ENCODE measurements around the gene IGFBP7. TPM values are rescaled to one million over a fixed set of nuclear protein-coding genes. Genes with fewer than 3 reads are reported as not detected.
A peak's percentile ranks its signal among the peaks of the same experiment; 100 is the strongest.

The IGFBP7 gene
- total RNA-seq, 1 donor = 16.6 TPM

- no peak overlapping the region for H3K4me3 ChIP-seq (ENCODE audit: low read length)
- H3K4me1 ChIP-seq (ENCODE audit: insufficient read depth, low read length) = peaks cover 27% of the 10 kb centered on the region
- H3K9me3 ChIP-seq (ENCODE audit: low read depth, low read length) = no peaks in the 10 kb centered on the region
- H3K27me3 ChIP-seq (ENCODE audit: insufficient read depth, low read length) = peaks cover 2% of the 10 kb centered on the region
Observed at GRCh38 chr4:57114973-57115372, 4.8 kb upstream of the IGFBP7 start.

GRCh38 chr4:57113870-57114269 is 3.7 kb upstream of the IGFBP7 start:
- H3K4me3 ChIP-seq (ENCODE audit: low read length) = no peak overlapping the region
- H3K4me1 ChIP-seq (ENCODE audit: insufficient read depth, low read length) = peaks cover 37% of the 10 kb centered on the region
- H3K9me3 ChIP-seq (ENCODE audit: low read depth, low read length) = no peaks in the 10 kb centered on the region
- H3K27me3 ChIP-seq (ENCODE audit: insufficient read depth, low read length) = peaks cover 10% of the 10 kb centered on the region

- Histone ChIP-seq H3K4me1 (ENCODE audit: insufficient read depth, low read length) (peaks cover 47% of the 10 kb centered on the region), H3K4me3 (ENCODE audit: low read length) (peak overlapping the region; percentile 49), H3K27me3 (ENCODE audit: insufficient read depth, low read length) (peaks cover 21% of the 10 kb centered on the region), H3K9me3 (ENCODE audit: low read depth, low read length) (no peaks in the 10 kb centered on the region)
Observed at GRCh38 chr4:57110640-57111511, 691 bp upstream of the IGFBP7 start.

GRCh38 chr4:57109411-57109846 is 756 bp downstream of the IGFBP7 start:
- Histone ChIP-seq H3K9me3 (ENCODE audit: low read depth, low read length) (no peaks in the 10 kb centered on the region), H3K4me1 (ENCODE audit: insufficient read depth, low read length) (peaks cover 47% of the 10 kb centered on the region), H3K4me3 (ENCODE audit: low read length) (peak overlapping the region; percentile 49), H3K27me3 (ENCODE audit: insufficient read depth, low read length) (peaks cover 21% of the 10 kb centered on the region)

DNA sequence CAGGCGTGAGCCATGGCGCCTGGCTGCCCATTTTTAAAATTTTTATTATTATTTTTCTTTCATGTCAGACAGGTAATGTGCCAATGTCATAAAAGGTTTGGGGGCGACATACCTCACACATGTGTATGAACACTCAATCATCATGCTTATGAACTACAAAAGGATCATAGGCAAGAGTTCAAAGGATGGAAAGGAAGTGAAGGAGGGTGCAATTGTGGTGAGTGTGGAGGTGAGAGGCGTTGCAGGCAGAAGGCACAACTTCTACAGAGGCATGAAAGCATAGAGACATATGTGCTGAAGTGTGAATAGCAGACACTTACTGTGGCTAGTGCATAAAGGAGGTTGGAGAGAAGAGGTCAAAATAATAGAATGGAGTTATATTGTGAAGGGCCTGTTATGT is 4.0 kb downstream of the IGFBP7 start:
- Histone ChIP-seq H3K27me3 (ENCODE audit: insufficient read depth, low read length) (peaks cover 19% of the 10 kb centered on the region), H3K4me3 (ENCODE audit: low read length) (no peak overlapping the region), H3K9me3 (ENCODE audit: low read depth, low read length) (no peaks in the 10 kb centered on the region), H3K4me1 (ENCODE audit: insufficient read depth, low read length) (peaks cover 26% of the 10 kb centered on the region)

- peaks cover 20% of the 10 kb centered on the region for H3K4me1 ChIP-seq (ENCODE audit: insufficient read depth, low read length)
Observed at GRCh38 chr4:57104706-57105560, 5.3 kb downstream of the IGFBP7 start.

DNA sequence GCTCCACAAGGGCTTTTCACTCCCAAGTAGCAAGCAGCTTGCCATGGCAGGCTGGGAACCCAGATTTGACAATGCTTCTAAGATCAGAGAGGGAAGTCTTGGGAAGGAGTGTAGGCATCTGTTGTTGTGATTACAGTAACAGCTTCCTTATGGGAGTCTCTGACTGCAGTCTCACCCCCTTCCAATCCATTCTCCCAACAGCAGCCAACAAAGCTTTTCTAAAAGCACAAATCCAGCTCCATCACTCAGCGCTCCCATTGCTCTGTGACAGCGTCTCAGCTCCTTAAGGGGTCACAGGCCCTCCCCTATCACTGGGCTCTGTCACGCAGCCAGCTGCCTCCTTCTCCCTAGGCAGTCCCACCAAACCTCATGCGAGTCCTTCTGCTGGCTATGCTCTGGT is 7.1 kb downstream of the IGFBP7 start:
- H3K27me3 ChIP-seq (ENCODE audit: insufficient read depth, low read length) = peaks cover 6% of the 10 kb centered on the region
- H3K4me1 ChIP-seq (ENCODE audit: insufficient read depth, low read length) = peaks cover 6% of the 10 kb centered on the region
- no peaks in the 10 kb centered on the region for H3K9me3 ChIP-seq (ENCODE audit: low read depth, low read length)
- no peak overlapping the region for H3K4me3 ChIP-seq (ENCODE audit: low read length)

More at GRCh38 chr4:57104706-57105560, 5.3 kb downstream of the IGFBP7 start:
- Histone ChIP-seq H3K27me3 (ENCODE audit: insufficient read depth, low read length) (peaks cover 19% of the 10 kb centered on the region), H3K4me3 (ENCODE audit: low read length) (no peak overlapping the region), H3K9me3 (ENCODE audit: low read depth, low read length) (no peaks in the 10 kb centered on the region)

- no peaks in the 10 kb centered on the region for H3K9me3 ChIP-seq (ENCODE audit: low read depth, low read length)
- H3K27me3 ChIP-seq (ENCODE audit: insufficient read depth, low read length) = peaks cover 3% of the 10 kb centered on the region
- peaks cover 4% of the 10 kb centered on the region for H3K4me1 ChIP-seq (ENCODE audit: insufficient read depth, low read length)
- H3K4me3 ChIP-seq (ENCODE audit: low read length) = no peak overlapping the region
Observed at GRCh38 chr4:57102050-57102624, 8.0 kb downstream of the IGFBP7 start.

DNA sequence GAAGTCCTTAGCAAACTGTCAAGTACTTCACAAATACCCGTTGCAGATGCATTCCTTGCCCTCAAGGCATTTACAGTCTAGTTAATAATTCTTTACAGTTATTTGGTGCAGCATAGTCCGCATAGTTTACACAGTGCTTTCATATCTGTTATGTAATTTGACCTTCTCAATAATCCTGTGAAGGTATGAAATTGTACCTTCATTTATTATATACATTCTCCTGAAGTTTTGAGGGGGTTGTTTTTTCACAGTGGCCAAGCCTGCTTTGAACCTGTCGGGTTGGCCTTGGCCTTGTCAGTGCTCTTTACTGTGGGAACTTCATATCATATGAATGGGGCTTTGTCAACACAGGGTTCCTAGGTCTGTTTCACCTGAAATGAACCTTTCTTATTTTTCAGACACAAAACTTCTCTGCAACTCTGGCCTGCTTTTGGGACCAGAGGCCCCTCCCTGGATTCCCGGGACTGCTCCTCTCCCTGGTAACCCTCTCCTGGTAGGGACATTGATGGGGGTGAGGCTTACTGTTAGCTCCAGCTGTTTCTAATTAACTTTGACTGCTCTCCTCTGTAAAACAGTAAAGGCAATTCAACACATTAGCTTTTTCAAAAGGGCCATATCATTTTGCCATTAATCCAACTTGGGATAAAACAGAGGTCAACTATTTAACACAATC is 9.1 kb downstream of the IGFBP7 start:
- Histone ChIP-seq H3K9me3 (ENCODE audit: low read depth, low read length) (no peaks in the 10 kb centered on the region), H3K27me3 (ENCODE audit: insufficient read depth, low read length) (no peaks in the 10 kb centered on the region), H3K4me3 (ENCODE audit: low read length) (no peak overlapping the region), H3K4me1 (ENCODE audit: insufficient read depth, low read length) (no peaks in the 10 kb centered on the region)

GRCh38 chr4:57099363-57099762 is 10.8 kb downstream of the IGFBP7 start:
- no peaks in the 10 kb centered on the region for H3K27me3 ChIP-seq (ENCODE audit: insufficient read depth, low read length)
- no peak overlapping the region for H3K4me3 ChIP-seq (ENCODE audit: low read length)
- H3K9me3 ChIP-seq (ENCODE audit: low read depth, low read length) = no peaks in the 10 kb centered on the region
- H3K4me1 ChIP-seq (ENCODE audit: insufficient read depth, low read length) = no peaks in the 10 kb centered on the region

GRCh38 chr4:57098941-57099340 is 11.2 kb downstream of the IGFBP7 start:
- no peaks in the 10 kb centered on the region for H3K27me3 ChIP-seq (ENCODE audit: insufficient read depth, low read length)
- no peaks in the 10 kb centered on the region for H3K4me1 ChIP-seq (ENCODE audit: insufficient read depth, low read length)
- H3K4me3 ChIP-seq (ENCODE audit: low read length) = no peak overlapping the region
- no peaks in the 10 kb centered on the region for H3K9me3 ChIP-seq (ENCODE audit: low read depth, low read length)

DNA sequence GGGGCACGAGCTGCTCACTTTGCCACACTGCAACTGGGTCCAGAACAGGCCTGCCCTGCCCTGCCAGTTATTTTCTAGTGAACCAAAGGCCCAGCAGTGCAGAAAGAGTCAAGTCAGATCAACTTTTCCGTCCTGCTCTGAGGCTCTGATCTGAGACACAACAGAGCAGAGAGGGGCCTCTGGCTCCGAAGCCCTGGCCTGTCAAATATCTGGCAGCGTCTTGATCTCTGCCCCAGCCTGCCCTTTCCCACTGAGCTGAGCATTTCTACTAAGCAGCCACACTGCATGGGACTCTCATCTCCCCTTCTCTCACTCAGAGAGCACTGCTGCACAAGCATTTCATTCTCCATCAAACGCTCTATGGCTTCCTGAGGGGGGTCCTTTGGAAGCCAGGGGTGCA is 11.8 kb downstream of the IGFBP7 start:
- H3K9me3 ChIP-seq (ENCODE audit: low read depth, low read length) = no peaks in the 10 kb centered on the region
- no peaks in the 10 kb centered on the region for H3K4me1 ChIP-seq (ENCODE audit: insufficient read depth, low read length)
- no peak overlapping the region for H3K4me3 ChIP-seq (ENCODE audit: low read length)
- H3K27me3 ChIP-seq (ENCODE audit: insufficient read depth, low read length) = no peaks in the 10 kb centered on the region

DNA sequence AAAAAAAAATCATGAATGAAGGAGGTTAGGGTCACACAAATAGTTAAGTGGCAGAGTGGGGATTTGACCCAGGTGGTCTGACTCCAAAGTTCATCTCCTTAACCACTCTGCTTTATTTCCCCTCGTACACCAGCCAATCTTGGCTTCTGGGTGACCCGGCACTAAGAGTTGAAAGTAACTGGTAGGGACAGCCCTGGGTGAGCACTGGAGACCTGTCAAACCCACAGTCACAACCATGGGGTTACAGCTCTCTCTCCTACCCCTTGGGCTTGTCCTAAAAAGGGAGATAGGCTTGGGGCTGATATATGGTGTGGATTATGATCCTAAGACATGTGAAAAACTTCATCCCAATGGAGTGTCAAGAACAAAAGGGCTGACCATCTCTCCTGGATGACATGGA is 12.5 kb downstream of the IGFBP7 start:
- no peak overlapping the region for H3K4me3 ChIP-seq (ENCODE audit: low read length)

DNA sequence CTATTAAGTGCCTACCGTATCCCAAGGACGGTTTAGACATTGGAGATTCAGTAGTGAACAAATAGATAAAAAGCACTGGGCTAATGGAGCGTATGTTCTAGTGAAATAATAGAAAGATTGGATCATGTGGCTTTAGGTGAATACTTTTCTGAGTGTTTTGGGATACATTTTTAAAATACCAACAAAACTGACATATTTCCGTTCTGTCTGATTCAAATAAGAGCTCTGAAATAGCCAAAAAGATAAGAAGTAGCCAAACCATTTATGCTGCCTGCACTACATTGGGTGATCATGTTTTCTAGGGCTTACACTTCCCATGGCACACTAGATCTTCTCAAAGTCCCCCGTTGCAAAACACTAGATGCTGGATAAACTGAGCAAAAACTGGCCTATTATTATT is 14.2 kb downstream of the IGFBP7 start:
- no peaks in the 10 kb centered on the region for H3K27me3 ChIP-seq (ENCODE audit: insufficient read depth, low read length)
- H3K4me1 ChIP-seq (ENCODE audit: insufficient read depth, low read length) = no peaks in the 10 kb centered on the region
- no peaks in the 10 kb centered on the region for H3K9me3 ChIP-seq (ENCODE audit: low read depth, low read length)
- no peak overlapping the region for H3K4me3 ChIP-seq (ENCODE audit: low read length)

More for the DNA sequence above, 12.5 kb downstream of the IGFBP7 start:
- H3K9me3 ChIP-seq (ENCODE audit: low read depth, low read length) = no peaks in the 10 kb centered on the region
- no peaks in the 10 kb centered on the region for H3K4me1 ChIP-seq (ENCODE audit: insufficient read depth, low read length)
- H3K27me3 ChIP-seq (ENCODE audit: insufficient read depth, low read length) = no peaks in the 10 kb centered on the region

Data from mononuclear cell (primary cell).